GM23248 (cell line): Measurements from ENCODE around the gene TRPV4.

Experiments
- EZH2 ChIP-seq: fragments of 200-600 bp; sonication (generic); IDR thresholded peaks from 2 replicates; pipeline ENCODE4 v1.6.1; 2018; ENCODE audit warnings: antibody characterized with exemption, mild to moderate bottlenecking; ENCODE audit not compliant: insufficient read depth, poor library complexity, severe bottlenecking
- EZH2phosphoT487 ChIP-seq: fragments of 200-600 bp; sonication (generic); IDR thresholded peaks from 2 replicates; pipeline ENCODE4 v1.6.1; 2018; ENCODE audit warnings: antibody characterized with exemption, moderate library complexity, mild to moderate bottlenecking, low read depth; ENCODE audit not compliant: insufficient read depth

GRCh38 chr12:109822951-109823411 lies 10.2 kb downstream of the TRPV4 start:
- TF ChIP-seq EZH2 (no peak), EZH2phosphoT487 (no peak)
